GM04504 (cell line): ENCODE results near the gene DNMT3L.
"Not testable (repeated sequence)": the region's sequence is repeated elsewhere in the genome, so short reads cannot be mapped to it uniquely, and the experiment has no call there.

ENCODE experiments used
- DNase-seq: peaks from one replicate; pipeline ENCODE4 v3.0.0-alpha.2; 2012; ENCODE audit warnings: low read depth

The DNMT3L gene

DNA sequence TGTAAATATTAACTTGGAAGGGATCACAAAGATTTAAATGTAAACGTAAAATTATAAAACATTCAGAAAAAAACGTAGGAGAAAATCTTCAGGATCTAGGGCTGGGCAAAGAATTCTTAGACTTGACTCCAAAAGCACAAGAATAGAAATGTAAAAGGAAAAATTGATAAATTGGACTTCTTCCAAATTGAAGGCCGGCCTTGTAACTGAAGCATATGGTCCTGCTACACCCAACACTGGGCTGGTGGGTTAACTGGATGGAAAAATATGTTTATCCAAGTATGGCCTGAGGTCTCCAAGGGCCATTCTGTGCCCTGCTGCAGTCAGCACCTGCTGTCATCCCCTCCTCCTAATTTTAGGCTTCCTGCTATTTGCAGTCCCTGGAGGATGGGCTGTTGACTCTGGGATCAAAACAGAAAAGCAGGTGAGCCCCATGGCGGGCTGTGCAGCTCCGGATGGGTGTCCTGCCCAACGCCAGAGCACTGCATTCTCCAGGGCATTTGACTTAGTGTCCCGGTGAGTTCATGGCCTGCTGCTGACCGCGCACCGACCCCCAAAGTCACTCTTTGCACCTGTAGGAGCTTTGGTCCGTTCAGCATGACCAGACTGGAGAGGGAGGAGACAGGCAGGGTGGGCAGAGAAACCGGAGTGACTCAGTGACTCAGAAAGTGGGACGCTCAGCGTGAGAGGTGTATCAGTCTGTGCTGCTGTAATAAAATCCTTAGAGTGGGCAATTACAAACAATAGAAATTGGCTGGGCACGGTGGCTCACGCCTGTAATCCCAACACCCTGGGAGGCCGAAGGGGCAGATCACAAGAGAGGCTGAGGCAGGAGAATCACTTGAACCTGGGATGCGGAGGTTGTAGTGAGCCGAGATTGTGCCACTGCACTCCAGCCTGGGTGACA is 17.9 kb upstream of the DNMT3L start:
- DNase-seq = no peak

DNA sequence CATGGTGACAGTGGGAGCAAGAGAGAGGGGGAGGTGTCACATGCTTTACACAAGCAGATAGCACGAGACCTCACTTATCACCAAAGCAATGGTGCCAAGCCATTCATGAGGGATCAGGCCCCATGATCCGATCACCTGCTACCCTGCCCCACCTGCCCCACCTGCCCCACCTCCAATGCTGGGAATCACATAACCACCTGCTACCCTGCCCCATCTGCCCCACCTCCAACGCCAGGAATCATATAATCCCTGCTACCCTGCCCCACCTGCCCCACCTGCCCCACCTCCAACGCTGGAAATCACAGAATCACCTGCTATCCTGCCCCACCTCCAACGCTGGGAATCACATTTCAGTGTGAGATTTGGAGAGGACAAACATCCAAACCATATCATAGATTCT is 13.3 kb upstream of the DNMT3L start:
- no peak for DNase-seq

DNA sequence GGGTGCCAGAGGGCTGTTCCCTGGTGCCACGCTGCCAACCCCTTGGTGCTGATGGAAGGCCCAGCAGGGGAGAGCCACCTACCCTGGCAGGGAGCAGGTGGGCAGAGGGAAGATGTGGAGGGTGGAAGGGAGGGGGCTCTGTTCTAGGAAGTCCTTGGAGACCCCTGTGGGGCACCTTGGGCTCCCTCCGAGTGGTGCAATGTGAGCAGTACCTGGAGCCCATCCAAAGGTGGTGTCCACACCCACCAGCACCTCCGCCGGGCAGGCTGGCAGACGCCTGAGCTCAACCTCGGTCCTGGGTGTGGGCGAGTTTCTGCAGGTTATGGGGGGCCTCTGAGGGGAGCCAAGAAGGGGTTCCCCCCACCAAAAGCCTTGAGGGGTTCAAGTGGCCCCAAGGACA is 11.3 kb upstream of the DNMT3L start:
- DNase-seq = no peak

DNA sequence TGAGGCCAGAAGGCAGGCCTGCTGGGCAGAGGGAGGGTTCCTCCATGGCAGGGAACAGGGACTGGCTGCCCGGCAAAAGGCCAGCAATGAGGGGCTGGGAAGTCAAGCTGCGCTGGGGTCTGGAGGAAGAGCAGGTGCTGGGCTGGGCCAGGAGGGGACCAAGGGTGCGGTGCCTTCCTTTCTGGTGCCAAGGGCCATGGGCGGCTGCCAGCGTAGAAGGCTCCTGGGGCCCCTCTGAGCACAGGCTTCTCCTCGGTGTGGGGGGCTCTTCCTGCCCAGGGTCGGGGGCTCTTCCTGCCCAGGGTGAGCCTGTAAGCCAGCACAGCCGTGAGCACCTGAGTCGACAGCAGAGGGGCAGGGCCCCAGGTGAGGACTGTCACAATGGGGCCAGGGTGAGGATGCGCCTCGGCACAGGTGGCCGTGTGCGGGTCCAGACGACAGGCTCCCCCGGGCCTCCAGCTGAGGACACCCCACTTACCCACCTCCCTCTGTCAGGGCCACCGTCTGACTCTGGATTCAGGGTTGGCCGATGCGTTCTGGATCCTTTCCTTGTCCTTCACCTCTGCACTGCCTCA is 10.7 kb upstream of the DNMT3L start:
- no peak for DNase-seq

DNA sequence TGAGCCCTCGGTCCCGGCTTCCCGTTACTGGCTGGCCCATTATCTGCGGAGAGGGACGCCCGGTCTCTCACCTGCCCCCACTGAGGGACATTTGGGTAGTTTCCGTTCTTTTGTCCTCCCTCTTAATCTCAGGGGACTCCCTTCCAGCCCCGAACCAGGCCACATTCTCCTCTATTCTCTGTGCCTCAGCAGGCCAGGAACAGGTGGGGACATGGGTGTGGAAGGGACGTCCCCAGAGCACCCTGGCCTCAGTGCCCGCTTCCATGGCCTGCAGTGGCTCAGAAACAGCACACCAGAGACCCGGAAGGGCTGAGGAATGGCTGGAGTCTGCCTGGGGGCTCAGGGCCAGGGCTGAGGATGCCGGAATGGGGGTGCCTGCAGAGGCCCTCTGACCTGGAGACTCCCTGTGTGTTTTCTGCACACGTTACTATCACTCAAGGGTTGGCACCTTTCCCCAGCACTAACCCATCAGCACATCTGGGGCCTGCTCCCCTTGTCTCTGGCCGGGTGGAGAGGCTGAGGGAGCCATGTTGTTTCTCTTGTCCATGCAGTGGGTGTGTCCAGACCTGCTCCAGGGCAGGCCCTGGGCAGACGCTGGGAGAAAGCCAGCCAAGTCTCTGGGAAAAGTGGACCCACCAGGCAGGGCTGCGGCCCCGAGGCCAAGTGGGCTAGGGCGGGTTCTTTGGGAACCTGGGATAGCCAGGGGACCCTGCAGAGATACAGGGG is 10.0 kb upstream of the DNMT3L start:
- DNase-seq = no peak

DNA sequence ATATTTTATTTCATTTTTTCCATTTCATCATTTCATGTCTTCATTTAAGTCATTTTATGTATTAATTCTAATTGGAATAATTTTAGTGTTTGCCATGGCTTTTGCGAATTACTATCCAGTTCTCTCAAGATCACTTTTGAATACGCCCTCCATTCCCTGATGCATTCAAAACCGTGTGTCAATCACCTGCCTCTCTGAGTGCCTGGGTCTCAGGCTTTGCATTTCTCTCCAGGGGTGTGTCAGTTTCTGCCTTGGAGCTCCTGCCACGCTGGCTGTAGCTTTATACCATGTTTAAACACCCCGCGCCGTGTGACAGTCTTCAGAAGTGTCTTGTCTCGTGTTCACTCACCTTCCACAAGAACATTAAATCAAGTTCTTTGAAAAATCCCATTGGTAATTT is 7.4 kb upstream of the DNMT3L start:
- no peak for DNase-seq

DNA sequence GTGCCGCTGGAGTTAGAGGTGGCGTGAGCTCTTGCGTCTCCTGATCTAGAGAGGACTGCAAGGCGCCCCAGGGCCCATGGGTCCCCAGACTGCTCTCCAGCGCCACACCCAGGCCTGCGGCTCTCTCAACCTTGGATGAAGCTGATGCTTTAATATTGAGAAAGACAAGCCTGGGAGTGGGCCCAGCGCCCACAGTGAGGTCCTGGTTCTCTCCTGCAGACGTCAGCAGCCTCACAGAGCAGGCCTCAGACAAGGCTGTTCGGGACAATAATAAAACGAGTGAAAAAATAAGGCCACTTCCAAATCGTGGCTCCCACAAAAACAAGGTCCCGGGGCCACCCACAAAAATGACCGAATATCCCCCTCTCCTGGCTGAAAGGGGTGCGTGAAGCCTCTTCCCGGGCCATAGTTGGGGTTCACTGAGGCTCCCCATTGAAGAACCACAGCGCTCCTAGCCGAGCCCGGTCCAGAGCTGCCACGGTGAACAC is 6.0 kb upstream of the DNMT3L start:
- DNase-seq = no peak

DNA sequence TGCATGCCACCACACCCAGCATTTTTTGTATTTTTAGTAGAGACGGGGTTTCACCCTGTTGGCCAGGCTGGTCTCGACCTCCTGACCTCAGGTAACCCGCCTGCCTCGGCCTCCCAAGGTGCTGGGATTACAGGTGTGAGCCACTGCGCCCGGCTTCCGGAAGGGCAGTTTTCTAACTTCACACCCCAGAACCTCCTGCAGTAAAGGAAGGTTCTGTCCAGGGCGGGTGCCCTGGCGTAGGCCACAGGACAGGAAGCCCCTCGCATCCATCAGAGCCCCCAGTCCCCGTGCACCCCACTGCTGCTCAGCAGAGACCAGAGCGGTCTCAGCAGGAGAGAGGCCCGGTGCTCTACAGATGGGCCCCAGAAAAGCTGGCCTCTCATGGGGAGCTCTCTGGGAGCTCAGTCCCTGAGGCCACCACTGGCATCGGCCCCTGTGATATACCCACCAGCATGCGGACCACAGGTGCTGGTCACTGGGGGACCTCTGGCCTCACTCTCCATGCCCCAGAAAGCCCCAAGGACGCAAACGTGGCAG is 4.1 kb upstream of the DNMT3L start:
- DNase-seq = no peak

DNA sequence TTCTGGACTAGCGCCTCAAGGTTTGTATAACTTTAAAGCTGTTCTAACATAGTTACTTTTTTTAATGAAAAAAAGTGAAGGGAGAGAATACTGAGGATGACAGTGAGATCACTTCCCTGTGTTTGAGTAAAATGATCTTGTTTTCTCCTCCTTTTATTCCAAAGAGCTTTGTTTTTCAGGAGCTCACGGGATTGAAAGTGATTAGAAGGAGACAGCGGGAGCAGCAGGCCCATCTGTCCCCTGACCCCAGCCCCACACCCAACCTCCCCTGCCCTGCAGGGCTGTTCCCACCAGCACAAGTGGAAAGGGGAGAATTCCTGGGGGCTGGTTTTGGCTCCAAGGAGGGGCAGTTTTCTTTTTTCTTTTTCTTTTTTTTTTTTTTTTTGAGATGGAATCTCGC is 2.1 kb upstream of the DNMT3L start:
- DNase-seq = no peak

DNA sequence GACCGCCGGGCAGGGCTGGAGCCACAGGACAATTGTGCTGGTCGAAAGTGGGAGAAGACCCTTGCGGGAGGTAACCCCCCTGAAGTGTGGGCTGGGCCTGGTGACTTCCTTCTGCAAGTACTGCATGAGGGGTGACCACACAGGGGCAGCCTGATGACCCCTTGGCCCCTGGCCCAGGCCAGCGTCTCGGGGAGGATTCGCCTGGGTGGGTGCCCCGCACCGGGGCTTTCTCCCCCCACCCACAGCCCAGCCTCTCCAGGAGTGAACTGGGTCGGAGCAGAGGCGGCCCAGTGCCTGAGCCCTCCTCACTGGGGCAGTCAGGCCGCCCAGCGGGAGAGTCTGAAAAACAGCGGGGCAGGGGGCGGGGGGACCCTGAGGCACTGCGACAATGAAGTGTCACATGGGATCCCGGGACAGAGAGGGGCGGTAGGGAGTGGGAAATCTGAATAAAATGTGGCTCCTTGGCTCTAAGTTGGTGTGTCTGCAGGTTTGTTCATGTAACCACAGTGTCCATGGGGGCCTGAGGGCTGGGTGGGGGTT is 1.6 kb upstream of the DNMT3L start:
- no peak for DNase-seq

DNA sequence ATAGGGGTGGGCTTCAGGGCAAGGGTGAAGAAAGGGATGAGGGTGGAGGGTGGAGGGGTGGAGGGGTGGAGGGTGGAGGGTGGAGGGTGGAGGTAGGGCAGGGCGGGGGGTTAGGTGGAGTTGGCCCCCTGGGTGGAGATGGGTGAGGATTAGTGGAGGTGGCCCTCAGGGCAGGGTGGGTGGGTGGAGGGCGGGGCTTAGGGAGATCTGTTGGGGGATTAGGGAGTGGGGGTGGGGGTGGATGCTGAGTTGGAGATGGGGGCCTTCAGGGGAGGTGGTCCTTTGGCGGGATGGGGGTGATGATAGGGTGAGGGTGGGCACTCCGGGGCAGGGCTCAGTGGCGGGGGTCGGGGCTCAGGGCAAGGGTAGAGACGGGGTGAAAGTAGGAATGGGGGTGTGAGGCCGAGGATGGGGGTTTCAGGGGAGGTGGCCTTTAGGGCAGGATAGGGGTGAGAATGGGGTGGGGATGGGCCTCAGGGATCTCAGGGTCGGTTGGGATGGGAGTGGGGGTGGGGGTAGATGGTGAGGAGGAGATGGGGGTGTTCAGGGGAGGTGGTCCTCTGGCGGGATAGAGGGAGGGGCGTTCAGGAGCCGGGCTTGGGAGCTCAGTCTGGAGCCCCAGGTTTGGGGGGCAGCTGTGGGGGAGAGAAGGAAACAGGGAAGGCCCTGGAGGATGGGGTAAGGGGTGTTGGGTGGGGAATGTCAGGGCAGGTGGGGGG is 800 bp upstream of the DNMT3L start:
- no peak for DNase-seq

DNA sequence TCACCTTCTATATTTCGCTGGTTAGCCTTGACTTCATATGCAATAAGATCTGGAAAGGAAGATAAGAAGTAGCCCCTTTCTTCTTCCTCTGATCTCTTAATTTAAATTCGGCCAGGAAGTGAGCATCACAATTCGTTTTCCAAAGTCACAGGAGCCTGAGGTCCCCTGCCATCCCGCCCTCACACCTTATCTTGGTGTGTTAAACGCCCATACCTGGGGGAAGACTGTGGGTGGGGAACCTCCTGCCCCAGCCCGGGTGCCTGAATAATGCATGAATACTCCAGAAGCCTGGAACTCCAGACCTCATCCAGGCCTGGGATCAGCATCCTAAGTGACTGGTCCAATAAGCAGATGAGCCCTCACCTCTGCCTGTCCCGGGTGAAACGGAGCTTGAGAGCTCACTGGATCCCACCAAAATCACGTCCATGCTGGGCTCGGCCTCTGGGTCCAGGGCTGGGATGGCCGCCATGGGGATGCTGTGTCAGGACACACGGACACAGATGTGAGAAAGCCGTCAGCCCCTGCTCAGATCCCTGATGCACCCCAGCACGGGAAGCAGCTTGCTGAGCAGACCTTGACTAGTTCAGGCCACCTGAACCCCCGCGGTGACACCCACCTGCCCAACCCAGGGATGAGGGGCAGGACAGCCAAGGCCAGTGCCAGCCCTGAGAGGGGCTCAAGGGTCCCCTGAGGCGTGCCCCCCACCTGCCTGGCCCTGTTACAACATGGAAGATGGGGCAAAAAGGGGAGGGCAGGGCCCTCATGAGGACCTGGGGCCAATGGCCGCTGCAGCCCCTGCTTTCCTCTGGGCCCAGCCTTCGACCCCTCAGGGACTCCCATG is 686 bp downstream of the DNMT3L start:
- no peak for DNase-seq

DNA sequence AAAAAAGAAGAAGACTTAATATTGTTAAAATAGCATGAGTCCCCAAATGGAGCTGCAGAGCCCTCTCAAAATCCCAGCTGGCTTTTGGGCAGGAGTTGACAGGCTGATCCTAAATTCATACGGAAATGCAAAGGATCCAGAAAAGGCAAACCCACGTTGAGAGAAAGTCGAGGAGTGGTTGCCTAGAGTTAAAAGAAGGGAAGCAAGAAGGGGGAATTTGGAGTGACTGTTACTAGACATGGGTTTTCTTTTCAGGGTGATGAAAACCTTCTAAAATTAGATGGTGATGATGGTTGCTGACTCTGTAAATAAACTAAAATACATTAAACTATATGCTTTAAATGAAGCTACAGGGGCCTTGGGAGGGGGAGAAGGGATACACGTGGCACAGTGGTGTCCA is 1.6 kb downstream of the DNMT3L start:
- DNase-seq = no peak

DNA sequence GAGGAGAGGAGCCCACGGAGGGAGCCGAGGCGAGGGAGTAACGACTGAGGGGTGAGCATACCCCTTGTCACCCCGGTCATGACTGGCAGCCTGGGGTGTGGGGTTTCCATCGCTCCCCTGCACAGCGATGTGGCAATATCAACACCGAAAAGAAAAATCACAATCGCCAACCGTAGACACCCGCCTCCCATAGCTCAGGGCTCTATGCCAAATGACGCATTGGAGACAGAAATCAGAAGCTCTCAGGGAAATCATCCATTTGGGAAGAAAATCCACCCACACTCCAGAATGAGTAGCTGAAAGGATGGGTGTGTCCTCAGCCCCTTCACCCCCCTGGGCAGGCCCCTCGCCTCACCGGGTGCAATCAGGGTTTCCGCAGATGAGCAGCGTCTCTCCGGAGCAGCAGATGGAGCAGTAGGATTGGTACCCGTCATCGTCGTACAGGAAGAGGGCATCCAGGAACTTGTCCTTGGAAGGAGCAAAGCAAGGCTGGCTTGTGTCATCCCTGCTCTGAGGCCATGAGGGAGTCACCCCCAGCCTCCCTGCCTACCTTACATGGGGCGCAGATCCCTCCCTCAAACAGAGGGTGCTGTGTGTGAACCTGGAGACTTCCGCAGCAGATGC is 2.5 kb downstream of the DNMT3L start:
- DNase-seq = no peak

DNA sequence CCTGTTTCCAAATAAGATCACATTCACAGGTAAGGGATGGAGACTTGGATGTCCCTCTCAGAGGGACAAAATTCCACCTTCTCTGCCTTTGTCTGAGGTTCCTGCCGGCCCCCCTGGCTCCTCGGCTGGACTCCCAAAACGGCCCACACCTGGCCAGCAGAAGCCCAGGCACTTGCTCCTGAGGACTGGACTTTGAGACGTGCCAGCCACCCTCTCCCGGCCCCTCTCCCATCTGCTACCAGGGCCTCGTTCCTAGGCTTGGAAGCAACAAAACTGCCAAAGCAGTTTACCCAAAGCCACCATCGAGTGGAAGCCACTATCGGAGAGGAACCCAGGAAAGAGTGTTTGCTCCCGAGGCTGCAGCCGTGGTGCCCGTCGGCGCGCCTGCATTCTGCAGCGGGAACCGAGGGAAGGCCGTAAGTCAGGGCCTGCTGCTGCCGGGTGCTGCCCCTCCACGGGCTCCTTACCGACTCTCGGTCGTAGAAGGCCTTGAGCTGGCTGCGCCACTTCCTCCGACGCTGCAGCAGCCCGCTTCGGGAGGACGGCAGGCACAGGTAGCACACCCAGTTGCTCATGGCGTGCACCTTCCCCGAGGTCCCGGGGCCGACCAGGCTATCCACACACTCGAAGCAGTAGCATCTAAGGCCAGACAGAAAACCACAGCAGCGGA is 3.5 kb downstream of the DNMT3L start:
- no peak for DNase-seq

DNA sequence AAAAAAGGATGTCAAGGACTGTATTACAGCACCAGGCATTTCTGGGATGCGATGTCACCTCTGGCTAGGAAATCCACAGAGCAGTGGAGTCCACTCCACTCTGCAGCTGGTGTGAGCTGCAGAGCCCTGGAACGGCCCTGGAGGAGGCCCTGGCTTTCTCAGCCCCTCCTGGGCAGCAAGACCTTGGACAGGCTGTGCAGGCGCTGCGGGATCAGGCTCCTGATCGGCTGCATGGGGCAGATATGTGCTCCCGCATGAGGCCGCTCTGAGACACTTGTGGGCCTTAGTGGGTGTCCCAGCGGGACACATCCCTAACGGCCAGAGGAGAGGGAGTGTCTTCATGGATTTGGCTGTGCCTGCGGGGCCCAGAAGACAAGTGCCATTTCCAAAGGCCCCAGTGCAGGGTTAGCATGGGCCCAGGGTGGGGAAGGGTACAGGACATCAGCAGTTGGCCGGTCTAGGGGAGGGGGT is 6.2 kb downstream of the DNMT3L start:
- DNase-seq = peak; percentile 8

DNA sequence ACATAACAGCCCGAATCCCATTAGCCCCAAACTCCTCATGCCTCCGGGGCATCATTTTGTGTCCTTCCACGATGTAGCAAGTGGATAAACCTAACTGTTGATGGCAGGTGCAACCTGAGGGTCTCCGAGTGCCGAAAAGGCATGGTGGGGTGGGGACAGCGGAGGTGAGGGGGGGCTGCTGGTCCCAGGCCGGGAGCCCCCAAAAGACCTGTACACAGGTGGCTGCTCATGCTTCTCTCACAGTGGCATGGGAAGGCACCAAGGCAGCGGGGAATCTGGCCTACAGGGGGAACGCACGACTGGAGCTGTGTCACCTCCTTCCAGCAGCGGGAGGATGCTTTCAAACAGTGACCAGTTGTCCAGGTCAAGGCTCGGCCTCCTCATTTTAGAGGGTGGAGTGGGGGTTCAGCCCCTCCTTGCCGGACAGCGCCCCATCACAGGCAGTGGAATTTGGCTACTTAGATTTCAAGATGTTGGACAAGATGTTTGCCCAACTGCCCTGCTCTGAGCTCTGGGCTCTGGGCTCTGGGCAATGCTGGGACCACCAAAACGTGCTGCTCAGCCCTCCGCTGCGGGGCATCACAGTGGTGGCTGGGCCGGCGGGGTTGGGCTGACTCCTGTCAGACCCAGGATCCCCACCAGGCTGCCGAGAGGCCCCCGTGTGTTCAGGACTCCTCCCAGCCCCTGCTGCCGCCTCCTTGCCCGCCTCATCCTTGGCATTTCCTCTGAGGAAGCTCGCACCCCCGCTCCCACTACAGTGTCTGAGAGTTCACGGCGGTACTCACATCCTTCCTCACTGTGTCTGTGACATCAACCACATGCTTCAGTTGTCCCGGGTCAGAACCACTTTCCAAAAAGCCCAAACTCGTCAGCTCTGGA is 7.6 kb downstream of the DNMT3L start:
- DNase-seq = no peak

DNA sequence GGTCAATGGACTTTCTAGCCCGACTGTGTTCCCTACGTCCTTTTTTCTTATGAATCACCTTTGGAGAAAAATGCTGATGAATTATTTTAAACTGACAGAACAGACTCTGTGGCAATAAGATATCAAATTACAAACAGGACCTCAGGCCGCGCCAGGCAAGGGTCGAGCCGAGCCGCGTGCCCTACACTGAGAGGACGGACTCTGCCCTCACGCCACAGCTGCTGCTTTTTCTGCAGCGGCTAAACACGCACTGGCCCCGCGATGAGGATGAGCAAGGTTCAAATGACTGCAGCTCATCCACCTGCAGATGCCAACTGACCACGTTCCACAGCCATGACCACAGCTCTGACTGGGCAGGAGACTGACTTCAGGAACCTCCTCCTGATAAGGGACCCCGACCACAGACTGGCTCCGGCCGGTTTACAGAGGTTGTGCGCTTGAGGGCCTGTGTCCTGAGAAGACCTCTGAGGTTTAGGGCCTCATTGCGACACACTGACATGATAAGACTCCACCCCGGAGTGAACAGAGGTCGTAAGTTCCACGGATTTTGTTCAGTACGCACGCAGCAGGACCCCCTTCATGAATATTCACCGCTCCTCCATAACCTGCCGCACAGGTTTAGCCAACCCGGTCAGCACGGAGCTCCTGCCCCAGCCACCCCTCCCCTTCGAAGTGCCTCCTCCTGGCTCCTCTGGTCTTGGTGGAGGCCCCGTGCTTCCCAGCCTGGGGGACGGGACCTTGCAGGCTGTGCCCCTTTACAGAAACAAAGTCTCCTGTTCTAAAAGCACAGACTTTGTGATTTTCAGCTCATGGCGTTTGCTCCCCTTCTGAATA is 12.3 kb downstream of the DNMT3L start:
- not testable (repeated sequence) for DNase-seq
